ENCODE measurements around the gene NEO1. TPM values are rescaled to one million over a fixed set of nuclear protein-coding genes. Genes with fewer than 3 reads are reported as not detected.

NEO1 gene
- total and polyA plus RNA-seq, 9 of the 15 experiments (the other 6 are each of a cell fraction or from before 2014, with no cell fraction given) = 0.08 to 1.7 (median 0.48) TPM

- no peaks in the 10 kb centered on the region for H3K9me3 ChIP-seq (replicated peaks; ENCODE audit: control insufficient read depth, insufficient read depth, low read depth, low read length)
- WGBS (ENCODE audit: insufficient coverage, low coverage, missing lambda C conversion rate) = 3% methylated on average over 2 of the region's 2 CpGs
- no peaks in the 10 kb centered on the region for H3K79me2 ChIP-seq (ENCODE audit: control insufficient read depth, insufficient read depth, low read length)
- H3K4me1 ChIP-seq (replicated peaks in 1 of 2; ENCODE audit: control insufficient read depth in 2 of 2, insufficient read depth in 2 of 2, low read length in 2 of 2) = no peaks in the 10 kb centered on the region; a peak in 1 of 5 replicates
- H3K9me1 ChIP-seq (ENCODE audit: control insufficient read depth, insufficient read depth, low read length) = no peaks in the 10 kb centered on the region
- no peak overlapping the region for H2AFZ ChIP-seq (ENCODE audit: low read depth, low read length)
- no TSS peak for BruUV-seq (replicated peaks)
- no peak overlapping the region for H3K4me3 ChIP-seq
- no peak overlapping the region for H3K27ac ChIP-seq (ENCODE audit: extremely low read depth, low read depth, low read length)
- TF ChIP-seq CBFA2T3 (IDR thresholded peaks at IDR 0.05) (peak; percentile 66), CBFA2T2 (conservative IDR thresholded peaks at IDR 0.05) (peak; percentile 21), ARID1B (IDR thresholded peaks at IDR 0.05) (peak; percentile 51), TCF15 (CRISPR knock-in tag; IDR thresholded peaks at IDR 0.05) (no peak), ARID4B (CRISPR knock-in tag; IDR thresholded peaks at IDR 0.05) (no peak), MTF1 (CRISPR knock-in tag; IDR thresholded peaks at IDR 0.05; ENCODE audit: borderline replicate concordance) (no peak), TEAD4 (IDR thresholded peaks at IDR 0.05; ENCODE audit: low read length) (0 out of 2 replicates have a peak, but pooled peaks have one; percentile 19), TEAD4 (CRISPR knock-in tag; IDR thresholded peaks at IDR 0.05; ENCODE audit: borderline replicate concordance) (no peak), CHD4 (IDR thresholded peaks at IDR 0.05; ENCODE audit: insufficient read depth, insufficient replicate concordance, low read depth, low read length, poor library complexity, severe bottlenecking) (no peak), SOX6 (IDR thresholded peaks at IDR 0.05) (0 out of 2 replicates have a peak, but pooled peaks have one; percentile 21), MCM7 (IDR thresholded peaks at IDR 0.05) (no peak), TAL1 (IDR thresholded peaks at IDR 0.05) (peak; percentile 42), BCL6 (CRISPR knock-in tag; IDR thresholded peaks at IDR 0.05) (no peak), GABPB1 (CRISPR knock-in tag; IDR thresholded peaks at IDR 0.05) (no peak)
- FAIRE-seq = no peak
- in situ Hi-C loops (cut with MboI) (no loop called here), intact Hi-C loops (cut with micrococcal nuclease) (no loop called here)
- POLR2A ChIA-PET = no interaction called here
- no peaks in the 10 kb centered on the region for H3K36me3 ChIP-seq (ENCODE audit: control insufficient read depth, insufficient read depth, low read length)
- CTCF ChIA-PET (ENCODE audit: low intra/inter-chr PET ratio) = no interaction called here
- no peak overlapping the region for H3K4me2 ChIP-seq (ENCODE audit: insufficient read depth, low read length)
- peak in 3 of 4 experiments; percentile 5 to 14 (median 7) for DNase-seq (ENCODE audit: extremely low read depth in 1 of 4, low spot score in 3 of 4)
- H3K27me3 ChIP-seq (ENCODE audit: control insufficient read depth in 2 of 2, insufficient read depth in 2 of 2, low read length in 2 of 2) = no peaks in the 10 kb centered on the region
- H4K20me1 ChIP-seq (replicated peaks; ENCODE audit: control insufficient read depth, insufficient read depth, low read length) = no peaks in the 10 kb centered on the region
- H3K9ac ChIP-seq (ENCODE audit: insufficient read depth in 1 of 2, low read depth in 2 of 2, low read length in 2 of 2) = no peak overlapping the region
- ATAC-seq = no peak
Observed at GRCh38 chr15:73196113-73196512, 143.8 kb downstream of the NEO1 start.
